Uterus (tissue), 4 donors: ENCODE data around the gene KLK7. TPM values are rescaled to one million over a fixed set of nuclear protein-coding genes. Genes with fewer than 3 reads are reported as not detected.
"Not testable (repeated sequence)": the region's sequence is repeated elsewhere in the genome, so short reads cannot be mapped to it uniquely, and the experiment has no call there.

Source experiments
- DNase-seq, 2 donors: peaks; one replicate each; pipeline ENCODE4 v3.0.0-alpha.2; 2019 to 2020
- H3K27ac ChIP-seq, 2 donors: fragments of 200-600 bp; sonication (generic); 1 replicate in 1 of 2; 2 replicates in 1 of 2; pipeline ENCODE4 v1.5.1; 2016 to 2018
- H3K27me3 ChIP-seq, 2 donors: fragments of 200-600 bp; sonication (generic); one replicate each; pipeline ENCODE4 v1.5.1; 2018 to 2019; ENCODE audit warnings: control low read depth in 1 of 2
- H3K36me3 ChIP-seq, 2 donors: fragments of 200-600 bp; sonication (generic); one replicate each; pipeline ENCODE4 v1.5.1; 2019; ENCODE audit warnings: control low read depth in 1 of 2
- H3K4me1 ChIP-seq, 2 donors: fragments of 200-600 bp; sonication (generic); one replicate each; pipeline ENCODE4 v1.5.1; 2018 to 2019; ENCODE audit warnings: control low read depth in 1 of 2
- H3K4me3 ChIP-seq, 2 donors: fragments of 200-600 bp; sonication (generic); 1 replicate in 1 of 2; 2 replicates in 1 of 2; pipeline ENCODE4 v1.5.1; 2018 to 2019; ENCODE audit warnings: mild to moderate bottlenecking in 1 of 2
- H3K9me3 ChIP-seq, 2 donors: fragments of 200-600 bp; sonication (generic); one replicate each; pipeline ENCODE4 v1.5.1; 2019; ENCODE audit warnings: control low read depth in 1 of 2
- CTCF ChIP-seq, 4 experiments: fragments of 200-600 bp in 2 of 4; fragments of 450-650 bp in 2 of 4; sonication (generic) in 2 of 4; IDR thresholded peaks; one replicate each; pipeline ENCODE4 v1.5.1; 2016 to 2019; ENCODE audit warnings: antibody characterized with exemption in 4 of 4, mild to moderate bottlenecking in 2 of 4, moderate library complexity in 1 of 4
- POLR2A ChIP-seq, 2 donors: fragments of 450-650 bp; IDR thresholded peaks; one replicate each; pipeline ENCODE4 v1.6.1; 2016; ENCODE audit warnings: antibody characterized with exemption in 2 of 2, mild to moderate bottlenecking in 1 of 2, moderate library complexity in 1 of 2
- intact Hi-C: fragments of 100-400 bp; cut with DNase I; formaldehyde crosslinking; loops from one replicate; pipeline ENCODE4 v1.15.1; 2023; ENCODE audit warnings: low total_unique reads
- total RNA-seq, 4 donors: library from RNA; depleted of rRNA in 3 of 4; stranded (reverse); fragments of >200 nt in 3 of 4; gene quantifications; one replicate each; pipeline versions ENCODE4 v1.1.0 to v1.2.4, GENCODE V29; 2014 to 2023
- donor health status: DM: yes; HTN: yes; CAD: no.

The KLK7 gene
- total RNA-seq, 4 donors from 2014 or later, result 0.14 to 1.1 TPM; not detected in 2

DNA sequence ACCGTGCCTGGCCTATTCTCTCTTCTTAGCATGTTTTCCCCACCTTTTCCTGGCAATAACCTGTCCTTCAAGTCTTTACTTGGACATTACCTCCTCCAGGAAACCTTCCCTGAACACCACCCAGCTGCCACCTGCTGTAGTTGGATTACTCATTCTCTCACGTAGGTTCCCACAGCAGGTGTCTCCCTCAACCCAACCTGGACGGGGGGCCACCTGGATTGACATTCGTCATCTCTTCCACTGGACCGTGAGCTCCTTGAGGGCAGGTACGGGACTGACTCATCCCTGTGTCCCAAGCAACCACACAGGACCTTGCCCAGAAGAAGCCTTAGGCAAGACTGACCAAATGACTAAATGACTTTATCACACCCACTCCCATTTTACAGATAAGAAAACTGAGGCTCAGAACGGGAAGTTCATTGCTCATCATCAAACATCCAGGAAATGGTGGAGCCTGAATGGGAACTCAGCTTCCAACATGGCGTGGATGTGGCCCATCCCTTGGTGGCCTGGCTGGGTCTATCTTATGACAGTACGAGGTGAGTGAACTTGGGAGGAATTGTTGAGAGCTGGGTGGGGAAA lies 10.8 kb downstream of the KLK7 start:
- H3K27ac ChIP-seq, result no peak overlapping the region
- no peak overlapping the region for H3K4me3 ChIP-seq
- TF ChIP-seq CTCF (IDR thresholded peaks at IDR 0.05) (no peak), POLR2A (IDR thresholded peaks at IDR 0.05) (no peak)
- intact Hi-C loops, result no loop called here
- no peak for DNase-seq
- no peaks in the 10 kb centered on the region for H3K4me1 ChIP-seq
- no peaks in the 10 kb centered on the region for H3K9me3 ChIP-seq
- no peaks in the 10 kb centered on the region for H3K27me3 ChIP-seq
- H3K36me3 ChIP-seq, result no peaks in the 10 kb centered on the region

GRCh38 chr19:50969810-50970209 lies 13.9 kb downstream of the KLK7 start:
- not testable (repeated sequence) for H3K4me3 ChIP-seq

GRCh38 chr19:50969413-50969760 lies 14.3 kb downstream of the KLK7 start, which contains the start of gene KLK6:
Gene KLK6 (minus strand): TSS chr19:50969591. CDS start chr19:50968104, 1,487 bp downstream.
- Histone ChIP-seq H3K9me3 (no peaks in the 10 kb centered on the region), H3K27me3 (no peaks in the 10 kb centered on the region), H3K4me1 (no peaks in the 10 kb centered on the region), H3K27ac (no peak within 1 kb of the TSS), H3K4me3 (no peak within 1 kb of the TSS), H3K36me3 (no peaks in the 10 kb centered on the region)
- no peak for DNase-seq
- intact Hi-C loops, result no loop called here
- TF ChIP-seq POLR2A (IDR thresholded peaks at IDR 0.05) (no peak), CTCF (IDR thresholded peaks at IDR 0.05) (no peak)

More at GRCh38 chr19:50969810-50970209, 13.9 kb downstream of the KLK7 start:
- H3K36me3 ChIP-seq, H3K4me1 ChIP-seq, H3K9me3 ChIP-seq, intact Hi-C loops, H3K27ac ChIP-seq, H3K27me3 ChIP-seq, DNase-seq: not testable (repeated sequence)

DNA sequence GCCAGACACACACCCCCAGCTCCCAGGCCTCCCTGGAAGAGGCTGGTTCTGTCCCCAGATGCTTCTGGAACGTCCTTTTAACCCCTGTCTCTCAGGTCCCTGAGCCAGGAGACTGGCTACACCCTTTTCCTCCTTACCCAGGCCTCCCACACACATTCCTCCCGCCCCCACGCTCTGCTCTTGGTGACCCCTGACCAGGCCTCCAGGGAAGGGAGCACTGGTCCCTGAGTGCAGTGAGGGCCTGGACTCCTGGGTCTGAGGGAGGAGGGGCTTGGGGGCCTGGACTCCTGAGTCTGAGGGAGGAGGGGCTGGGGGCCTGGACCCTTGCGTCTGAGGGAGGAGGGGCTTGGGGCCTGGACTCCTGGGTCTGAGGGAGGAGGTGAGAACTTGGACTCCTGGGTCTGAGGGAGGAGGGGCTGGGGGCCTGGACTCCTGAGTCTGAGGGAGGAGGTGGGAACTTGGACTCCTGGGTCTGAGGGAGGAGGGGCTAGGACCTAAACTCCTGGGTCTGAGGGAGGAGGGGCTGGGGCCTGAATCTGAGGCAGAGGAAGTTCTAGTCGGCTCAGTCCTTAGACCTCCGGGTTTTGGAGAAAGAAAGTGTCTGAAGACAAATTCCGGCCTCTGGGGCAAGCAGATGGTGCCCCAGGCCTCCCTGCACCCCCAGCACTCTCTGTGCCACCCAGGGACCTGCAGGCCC lies 14.9 kb downstream of the KLK7 start:
- intact Hi-C loops, result no loop called here
- no peaks in the 10 kb centered on the region for H3K27me3 ChIP-seq
- H3K4me3 ChIP-seq, result no peak overlapping the region
- no peak for DNase-seq
- H3K4me1 ChIP-seq, result no peaks in the 10 kb centered on the region
- H3K9me3 ChIP-seq, result no peaks in the 10 kb centered on the region
- TF ChIP-seq POLR2A (IDR thresholded peaks at IDR 0.05) (no peak), CTCF (IDR thresholded peaks at IDR 0.05) (no peak)
- no peaks in the 10 kb centered on the region for H3K36me3 ChIP-seq
- no peak overlapping the region for H3K27ac ChIP-seq

- no peaks in the 10 kb centered on the region for H3K36me3 ChIP-seq
- no peaks in the 10 kb centered on the region for H3K4me1 ChIP-seq
- TF ChIP-seq CTCF (IDR thresholded peaks at IDR 0.05) (no peak), POLR2A (IDR thresholded peaks at IDR 0.05) (no peak)
- H3K27me3 ChIP-seq, result no peaks in the 10 kb centered on the region
- intact Hi-C loops, result no loop called here
- no peak for DNase-seq
- H3K27ac ChIP-seq, result no peak overlapping the region
- no peaks in the 10 kb centered on the region for H3K9me3 ChIP-seq
- no peak overlapping the region for H3K4me3 ChIP-seq
Measured at GRCh38 chr19:50967929-50968715, 15.6 kb downstream of the KLK7 start.
